Ishikawa (cell line): ENCODE data around the gene SLC46A3.

Source experiments
- TAF1 ChIP-seq: IDR thresholded peaks from 2 replicates; pipeline ENCODE4 v1.6.1; 2012; ENCODE audit warnings: low read depth, mild to moderate bottlenecking
- YY1 ChIP-seq: IDR thresholded peaks from 2 replicates; pipeline ENCODE4 v1.6.1; 2012; ENCODE audit warnings: low read depth

GRCh38 chr13:28753208-28753892 is 34.6 kb upstream of the SLC46A3 start:
- TF ChIP-seq TAF1 (no peak), YY1 (peak; percentile 24; the same call in 1 of the 2 replicates)
